ENCODE measurements around the gene ITSN1.

The ITSN1 gene

GRCh38 chr21:33844104-33844889, 202.0 kb downstream of the ITSN1 start:
- Mint-ChIP-seq H3K27me3 (ENCODE audit: low read depth) (peaks cover 4% of the 10 kb centered on the region), H3K36me3 (ENCODE audit: low read depth) (peaks cover 7% of the 10 kb centered on the region), H3K9me3 (peaks cover 6% of the 10 kb centered on the region), H3K4me3 (no peak overlapping the region), H3K27ac (peak overlapping the region; percentile 47 to 87 (median 70)), H3K4me1 (peaks cover 53% of the 10 kb centered on the region)
- TF ChIP-seq, protein P1, sequence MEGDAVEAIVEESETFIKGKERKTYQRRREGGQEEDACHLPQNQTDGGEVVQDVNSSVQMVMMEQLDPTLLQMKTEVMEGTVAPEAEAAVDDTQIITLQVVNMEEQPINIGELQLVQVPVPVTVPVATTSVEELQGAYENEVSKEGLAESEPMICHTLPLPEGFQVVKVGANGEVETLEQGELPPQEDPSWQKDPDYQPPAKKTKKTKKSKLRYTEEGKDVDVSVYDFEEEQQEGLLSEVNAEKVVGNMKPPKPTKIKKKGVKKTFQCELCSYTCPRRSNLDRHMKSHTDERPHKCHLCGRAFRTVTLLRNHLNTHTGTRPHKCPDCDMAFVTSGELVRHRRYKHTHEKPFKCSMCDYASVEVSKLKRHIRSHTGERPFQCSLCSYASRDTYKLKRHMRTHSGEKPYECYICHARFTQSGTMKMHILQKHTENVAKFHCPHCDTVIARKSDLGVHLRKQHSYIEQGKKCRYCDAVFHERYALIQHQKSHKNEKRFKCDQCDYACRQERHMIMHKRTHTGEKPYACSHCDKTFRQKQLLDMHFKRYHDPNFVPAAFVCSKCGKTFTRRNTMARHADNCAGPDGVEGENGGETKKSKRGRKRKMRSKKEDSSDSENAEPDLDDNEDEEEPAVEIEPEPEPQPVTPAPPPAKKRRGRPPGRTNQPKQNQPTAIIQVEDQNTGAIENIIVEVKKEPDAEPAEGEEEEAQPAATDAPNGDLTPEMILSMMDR (IDR thresholded peaks at IDR 0.05; ENCODE audit: unreplicated experiment in 3 of 3): no peak

DNA sequence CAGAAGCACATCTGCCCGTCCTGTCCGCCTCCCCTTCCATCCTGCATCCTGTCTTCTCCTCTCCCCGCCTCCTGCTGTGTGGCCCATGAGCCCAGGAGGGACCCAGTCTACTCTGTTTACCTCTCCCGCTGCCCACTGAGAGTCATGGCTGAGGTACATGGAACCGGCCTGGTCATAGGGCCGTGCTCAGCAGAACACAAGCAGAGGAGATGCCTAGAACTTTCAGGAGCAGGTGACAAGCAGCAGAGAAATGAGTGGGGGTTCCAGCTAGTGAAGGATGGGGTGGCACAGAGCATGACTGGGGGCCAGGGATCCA, 202.5 kb downstream of the ITSN1 start:
- peaks cover 4% of the 10 kb centered on the region for H3K27me3 Mint-ChIP-seq (ENCODE audit: low read depth)
- H3K36me3 Mint-ChIP-seq (ENCODE audit: low read depth): peaks cover 3% of the 10 kb centered on the region
- H3K4me1 Mint-ChIP-seq: peaks cover 53% of the 10 kb centered on the region
- TF ChIP-seq, protein P1 (IDR thresholded peaks at IDR 0.05; ENCODE audit: unreplicated experiment in 3 of 3): no peak
- peak overlapping the region; percentile 47 to 87 (median 70) for H3K27ac Mint-ChIP-seq
- no peak overlapping the region for H3K4me3 Mint-ChIP-seq
- H3K9me3 Mint-ChIP-seq: peaks cover 6% of the 10 kb centered on the region

DNA sequence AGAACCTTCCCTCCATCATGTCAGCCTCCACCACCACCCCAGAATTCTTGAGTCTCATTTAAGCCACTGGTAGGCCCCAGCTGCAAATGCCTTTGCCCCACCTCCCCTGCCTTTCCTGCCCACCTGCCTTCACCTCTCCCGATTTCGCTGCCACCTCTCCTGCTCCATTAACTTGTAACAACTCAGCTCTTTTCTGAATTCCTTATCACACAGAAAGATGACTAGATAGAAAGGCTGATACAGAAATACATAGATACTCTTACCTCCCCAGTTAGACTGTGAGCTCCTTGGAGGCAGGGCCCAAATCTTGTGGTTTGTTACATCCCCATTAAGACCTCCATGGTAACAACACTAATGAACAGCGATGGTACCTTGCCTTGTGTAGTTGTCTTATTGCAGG, 203.8 kb downstream of the ITSN1 start:
- peaks cover 6% of the 10 kb centered on the region for H3K9me3 Mint-ChIP-seq
- no peaks in the 10 kb centered on the region for H3K36me3 Mint-ChIP-seq (ENCODE audit: low read depth)
- peak overlapping the region in 2 of 3 experiments; percentile 35 to 40 for H3K27ac Mint-ChIP-seq
- H3K4me1 Mint-ChIP-seq: peaks cover 53% of the 10 kb centered on the region
- H3K4me3 Mint-ChIP-seq: no peak overlapping the region
- H3K27me3 Mint-ChIP-seq (ENCODE audit: low read depth): peaks cover 4% of the 10 kb centered on the region
- TF ChIP-seq, protein P1 (IDR thresholded peaks at IDR 0.05; ENCODE audit: unreplicated experiment in 3 of 3): no peak

- TF ChIP-seq, protein P1 (IDR thresholded peaks at IDR 0.05; ENCODE audit: unreplicated experiment in 3 of 3): no peak
- Mint-ChIP-seq H3K9me3 (peaks cover 6% of the 10 kb centered on the region), H3K36me3 (ENCODE audit: low read depth) (no peaks in the 10 kb centered on the region), H3K27ac (peak overlapping the region; percentile 35 to 82 (median 77)), H3K4me1 (peaks cover 56% of the 10 kb centered on the region), H3K27me3 (ENCODE audit: low read depth) (peaks cover 4% of the 10 kb centered on the region), H3K4me3 (no peak overlapping the region)
Observed at GRCh38 chr21:33847588-33848248, 205.4 kb downstream of the ITSN1 start.

DNA sequence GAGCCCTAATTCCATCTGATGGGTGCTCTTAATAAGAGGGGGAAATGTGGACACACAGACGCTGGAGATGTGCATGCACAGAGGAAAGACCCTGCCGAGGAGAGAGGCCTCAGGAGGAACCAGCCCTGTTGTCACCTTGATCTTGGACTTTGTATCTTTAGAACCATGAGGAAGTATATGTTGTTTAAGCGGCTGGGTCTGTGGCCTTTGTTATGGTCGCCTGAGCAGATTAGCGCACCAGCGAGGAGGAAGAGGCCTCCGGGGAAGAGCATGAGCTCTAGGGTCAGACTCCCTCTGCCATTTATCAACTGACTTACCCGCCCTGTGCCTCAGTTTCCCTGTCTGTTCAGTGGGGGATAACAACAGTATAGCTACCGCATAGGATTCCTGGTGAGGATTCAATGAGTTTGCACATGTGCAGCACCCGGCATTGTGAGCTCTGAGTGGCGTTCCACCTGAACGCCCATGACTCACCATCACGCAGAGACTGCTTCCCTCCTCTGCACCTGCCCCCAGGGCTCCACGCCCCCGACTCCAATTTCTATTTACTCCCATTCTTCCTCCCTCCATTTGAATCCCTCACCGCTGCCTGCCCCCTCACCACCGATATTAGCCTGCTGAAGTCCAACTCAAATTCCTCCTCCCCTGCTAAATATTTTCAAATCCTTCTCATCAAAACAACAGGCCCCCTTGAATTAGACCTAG, 206.1 kb downstream of the ITSN1 start:
- Mint-ChIP-seq H3K4me1 (peaks cover 50% of the 10 kb centered on the region), H3K36me3 (ENCODE audit: low read depth) (no peaks in the 10 kb centered on the region), H3K27ac (peak overlapping the region; percentile 27 to 82 (median 77)), H3K27me3 (ENCODE audit: low read depth) (peaks cover 4% of the 10 kb centered on the region), H3K9me3 (peaks cover 6% of the 10 kb centered on the region), H3K4me3 (no peak overlapping the region)
- TF ChIP-seq, protein P1 (IDR thresholded peaks at IDR 0.05; ENCODE audit: unreplicated experiment in 3 of 3): no peak
